HepG2 (cell line): ENCODE data around the gene ZNF638. TPM values are rescaled to one million over a fixed set of nuclear protein-coding genes. Genes with fewer than 3 reads are reported as not detected.

Experiments used
- ATF1 ChIP-seq: IDR thresholded peaks from 2 replicates; pipeline ENCODE4 v1.6.1; 2016; ENCODE audit warnings: mild to moderate bottlenecking, control low read depth
- BRF2 ChIP-seq: sonication (generic); formaldehyde crosslinking; IDR thresholded peaks from 2 replicates; pipeline ENCODE4 v1.8.1; 2022; ENCODE audit warnings: mild to moderate bottlenecking, missing genetic modification reagents
- CC2D1A ChIP-seq: sonication (generic); formaldehyde crosslinking; IDR thresholded peaks from 2 replicates; pipeline ENCODE4 v1.8.1; 2023; ENCODE audit warnings: mild to moderate bottlenecking, missing genetic modification reagents
- FOXK2 ChIP-seq: fragments of 450-650 bp; IDR thresholded peaks from 2 replicates; pipeline ENCODE4 v1.6.1; 2016
- MEF2D ChIP-seq: sonication (generic); formaldehyde crosslinking; IDR thresholded peaks from 2 replicates; pipeline ENCODE4 v1.5.1; 2020; ENCODE audit warnings: mild to moderate bottlenecking, missing genetic modification reagents
- NCOR1 ChIP-seq: fragments of 200-600 bp; sonication (generic); IDR thresholded peaks from 2 replicates; pipeline ENCODE4 v1.7.0; 2017; ENCODE audit warnings: antibody characterized with exemption, low read length, borderline replicate concordance
- NR2C2 ChIP-seq: sonication (generic); formaldehyde crosslinking; IDR thresholded peaks from 2 replicates; pipeline ENCODE4 v1.4.0; 2020; ENCODE audit warnings: missing genetic modification reagents, mild to moderate bottlenecking, moderate library complexity, borderline replicate concordance
- SIX1 ChIP-seq: sonication (generic); formaldehyde crosslinking; IDR thresholded peaks from 2 replicates; pipeline ENCODE4 v1.4.0; 2020; ENCODE audit warnings: missing genetic modification reagents, borderline replicate concordance
- SNAI1 ChIP-seq: sonication (generic); formaldehyde crosslinking; IDR thresholded peaks from 2 replicates; pipeline ENCODE4 v1.5.0; 2020; ENCODE audit warnings: mild to moderate bottlenecking, missing genetic modification reagents, borderline replicate concordance
- SNAPC2 ChIP-seq: sonication (generic); formaldehyde crosslinking; IDR thresholded peaks from 2 replicates; pipeline ENCODE4 v1.8.1; 2022; ENCODE audit warnings: mild to moderate bottlenecking, missing genetic modification reagents
- USF2 ChIP-seq, 2 experiments: sonication (generic) in 1 of 2; formaldehyde crosslinking in 1 of 2; IDR thresholded peaks; 2 replicates each; pipeline versions ENCODE4 v1.5.1 to v1.6.1; 2011 to 2020; ENCODE audit warnings: borderline replicate concordance in 1 of 2, low read depth in 1 of 2, low read length in 1 of 2, mild to moderate bottlenecking in 1 of 2, missing genetic modification reagents in 1 of 2, moderate library complexity in 1 of 2
- ZNF121 ChIP-seq: sonication (generic); formaldehyde crosslinking; IDR thresholded peaks from 2 replicates; pipeline ENCODE4 v1.5.0; 2020; ENCODE audit warnings: mild to moderate bottlenecking, missing genetic modification reagents
- ZNF510 ChIP-seq: sonication (generic); formaldehyde crosslinking; IDR thresholded peaks from 2 replicates; pipeline ENCODE4 v1.4.0; 2020; ENCODE audit warnings: low read depth, mild to moderate bottlenecking, missing genetic modification reagents
- ZNF557 ChIP-seq: sonication (generic); formaldehyde crosslinking; IDR thresholded peaks from 2 replicates; pipeline ENCODE4 v1.4.0; 2020; ENCODE audit warnings: missing genetic modification reagents
- ZNF597 ChIP-seq: sonication (generic); formaldehyde crosslinking; IDR thresholded peaks from 2 replicates; pipeline ENCODE4 v1.5.0; 2020; ENCODE audit warnings: missing genetic modification reagents
- ZSCAN12 ChIP-seq: sonication (generic); formaldehyde crosslinking; IDR thresholded peaks from 2 replicates; pipeline ENCODE4 v1.9.0; 2021; ENCODE audit warnings: mild to moderate bottlenecking, missing genetic modification reagents
- ZSCAN20 ChIP-seq: sonication (generic); formaldehyde crosslinking; IDR thresholded peaks from 2 replicates; pipeline ENCODE4 v1.4.0; 2020; ENCODE audit warnings: missing genetic modification reagents, mild to moderate bottlenecking, borderline replicate concordance
- ZSCAN30 ChIP-seq: sonication (generic); formaldehyde crosslinking; IDR thresholded peaks from 2 replicates; pipeline ENCODE4 v1.5.0; 2020; ENCODE audit warnings: mild to moderate bottlenecking, missing genetic modification reagents
- ZZZ3 ChIP-seq: sonication (generic); formaldehyde crosslinking; IDR thresholded peaks from 2 replicates; pipeline ENCODE4 v1.4.0; 2020; ENCODE audit warnings: missing genetic modification reagents, mild to moderate bottlenecking, borderline replicate concordance
- polyA plus RNA-seq, 8 experiments: library from polyadenylated mRNA; depleted of rRNA in 3 of 8; stranded (reverse) in 7 of 8; unstranded in 1 of 8; fragments of >200 nt; fragmentation: Illumina TruSeq in 4 of 8; extraction: Trizol in 4 of 8; gene quantifications; 2 replicates each; pipeline versions ENCODE4 v1.2.1 to v1.2.3, GENCODE V29; 2011 to 2016; ENCODE audit warnings: low read depth in 4 of 8, missing spikeins in 1 of 8, mixed read lengths in 1 of 8; ENCODE audit not compliant: insufficient read depth in 1 of 8
- total RNA-seq, 5 experiments: library from RNA; depleted of rRNA; stranded (reverse); fragments of >200 nt; fragmentation: Illumina TruSeq; extraction: Trizol; gene quantifications; 2 replicates each; pipeline ENCODE4 v1.2.3, GENCODE V29; 2016; ENCODE audit warnings: low read depth in 1 of 5
- TF ChIP-seq, protein P1 (sequence below): sonication (generic); formaldehyde crosslinking; IDR thresholded peaks from 2 replicates; pipeline ENCODE4 v1.9.0; 2022; ENCODE audit warnings: low read depth, missing genetic modification reagents

Gene ZNF638
- total and polyA plus RNA-seq, 2 of the 13 experiments (the other 11 are each of a cell fraction or from before 2014, with no cell fraction given), result 92.7 to 144 TPM

DNA sequence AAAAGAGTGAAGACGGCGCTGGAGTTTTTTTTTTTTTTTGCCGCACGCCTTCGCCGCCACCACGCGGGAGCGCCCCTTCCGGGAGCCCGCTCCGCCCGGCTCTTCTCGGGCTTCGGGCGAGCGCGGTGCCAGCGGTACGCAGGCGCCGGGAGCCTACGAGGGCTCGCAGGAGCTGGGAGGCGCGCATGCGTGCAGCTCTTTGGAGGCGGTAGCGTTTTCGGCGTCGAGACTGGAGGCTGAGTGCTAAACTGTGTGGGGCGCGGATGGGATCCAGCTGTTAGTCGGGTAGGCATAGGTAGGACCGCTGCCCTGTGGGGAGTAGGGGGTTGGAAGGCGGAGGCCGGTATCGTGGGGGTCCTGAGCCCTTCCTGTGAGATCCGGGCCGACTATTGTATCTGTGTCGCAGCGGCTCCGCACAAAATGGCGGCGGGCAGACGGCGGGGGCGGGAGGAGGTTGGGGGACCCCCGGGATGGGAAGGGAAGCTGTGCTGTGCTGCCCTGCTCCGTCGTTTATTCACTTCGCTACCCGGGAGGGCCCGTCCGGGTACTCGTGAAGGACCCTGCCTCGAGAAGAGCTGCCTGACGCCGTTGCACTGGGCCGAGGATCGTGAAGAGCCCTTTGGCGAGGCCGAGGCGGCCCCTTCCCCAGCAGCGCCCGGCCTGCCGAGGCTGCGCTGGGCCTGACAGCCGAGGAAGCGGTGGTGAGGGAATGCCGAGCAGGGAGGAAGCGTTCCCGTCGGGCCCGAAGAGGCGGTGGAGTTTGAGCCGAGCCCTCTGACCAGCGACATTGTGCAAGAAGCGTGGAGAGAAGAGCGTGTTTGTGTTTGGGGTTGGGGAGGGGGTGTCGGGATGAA is at the start of gene ZNF638 (continued):
- no peak for TF ChIP-seq ATF1 (CRISPR knock-in tag)
- TF ChIP-seq, protein P1, sequence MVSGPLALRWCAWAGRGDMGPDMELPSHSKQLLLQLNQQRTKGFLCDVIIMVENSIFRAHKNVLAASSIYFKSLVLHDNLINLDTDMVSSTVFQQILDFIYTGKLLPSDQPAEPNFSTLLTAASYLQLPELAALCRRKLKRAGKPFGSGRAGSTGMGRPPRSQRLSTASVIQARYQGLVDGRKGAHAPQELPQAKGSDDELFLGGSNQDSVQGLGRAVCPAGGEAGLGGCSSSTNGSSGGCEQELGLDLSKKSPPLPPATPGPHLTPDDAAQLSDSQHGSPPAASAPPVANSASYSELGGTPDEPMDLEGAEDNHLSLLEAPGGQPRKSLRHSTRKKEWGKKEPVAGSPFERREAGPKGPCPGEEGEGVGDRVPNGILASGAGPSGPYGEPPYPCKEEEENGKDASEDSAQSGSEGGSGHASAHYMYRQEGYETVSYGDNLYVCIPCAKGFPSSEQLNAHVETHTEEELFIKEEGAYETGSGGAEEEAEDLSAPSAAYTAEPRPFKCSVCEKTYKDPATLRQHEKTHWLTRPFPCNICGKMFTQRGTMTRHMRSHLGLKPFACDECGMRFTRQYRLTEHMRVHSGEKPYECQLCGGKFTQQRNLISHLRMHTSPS (CRISPR knock-in tag), result 0 out of 2 replicates have a peak, but pooled peaks have one; percentile 32
- TF ChIP-seq ZNF597 (CRISPR knock-in tag), result 0 out of 2 replicates have a peak, but pooled peaks have one; percentile 59
- peak; percentile 52; the same call in 1 of the 2 replicates for TF ChIP-seq NR2C2 (CRISPR knock-in tag)
- TF ChIP-seq ZZZ3 (CRISPR knock-in tag), result no peak
- no peak for TF ChIP-seq FOXK2
- TF ChIP-seq NCOR1, result peak; percentile 41; the same call in 1 of the 2 replicates
- TF ChIP-seq ZNF557, result 0 out of 2 replicates have a peak, but pooled peaks have one; percentile 38
- TF ChIP-seq MEF2D (CRISPR knock-in tag), result peak; percentile 46
- no peak for TF ChIP-seq ZSCAN30
- TF ChIP-seq ZNF121 (CRISPR knock-in tag), result peak; percentile 80
- no peak for TF ChIP-seq CC2D1A (CRISPR knock-in tag)
- no peak for TF ChIP-seq USF2 (IDR thresholded peaks at IDR 0.05; ENCODE audit: low read depth, low read length)
- TF ChIP-seq USF2 (CRISPR knock-in tag; IDR thresholded peaks at IDR 0.05; ENCODE audit: borderline replicate concordance), result no peak; the same call in 1 of the 2 replicates
- 0 out of 2 replicates have a peak, but pooled peaks have one; percentile 49 for TF ChIP-seq ZSCAN12
- no peak for TF ChIP-seq BRF2 (CRISPR knock-in tag)
- TF ChIP-seq SNAI1, result 0 out of 2 replicates have a peak, but pooled peaks have one; percentile 16
- TF ChIP-seq ZSCAN20, result no peak
- TF ChIP-seq SNAPC2, result no peak; the same call in 1 of the 2 replicates
- TF ChIP-seq ZNF510 (CRISPR knock-in tag), result no peak
- 0 out of 2 replicates have a peak, but pooled peaks have one; percentile 19 for TF ChIP-seq SIX1 (CRISPR knock-in tag)
